Loucy (cell line): ENCODE data around the gene TMCO2.

Experiments used
- H2AFZ ChIP-seq: fragments of 200-600 bp; sonication (generic); 2 replicates; pipeline ENCODE4 v1.6.0; 2016; ENCODE audit warnings: antibody characterized with exemption, mild to moderate bottlenecking, low read length, moderate library complexity
- H3F3A ChIP-seq: fragments of 200-600 bp; 2 replicates; pipeline ENCODE4 v1.6.0; 2016; ENCODE audit warnings: antibody characterized with exemption, low read depth, mild to moderate bottlenecking
- H3K27me3 ChIP-seq: fragments of 200-600 bp; sonication (generic); 2 replicates; pipeline ENCODE4 v1.6.1; 2014; ENCODE audit warnings: low read length, mild to moderate bottlenecking; ENCODE audit not compliant: insufficient read depth, poor library complexity, severe bottlenecking
- H3K36me3 ChIP-seq: fragments of 200-600 bp; sonication (generic); 2 replicates; pipeline ENCODE4 v1.6.1; 2016; ENCODE audit warnings: low read length; ENCODE audit not compliant: insufficient read depth
- H3K4me1 ChIP-seq: fragments of 200-600 bp; sonication (generic); 2 replicates; pipeline ENCODE4 v1.5.1; 2014; ENCODE audit warnings: low read length, mild to moderate bottlenecking; ENCODE audit not compliant: insufficient read depth, poor library complexity, severe bottlenecking
- H3K4me2 ChIP-seq: fragments of 200-600 bp; sonication (generic); 2 replicates; pipeline ENCODE4 v1.6.0; 2014; ENCODE audit warnings: antibody characterized with exemption, low read length, low read depth, mild to moderate bottlenecking; ENCODE audit not compliant: poor library complexity, severe bottlenecking
- H3K4me3 ChIP-seq: fragments of 200-600 bp; sonication (generic); 2 replicates; pipeline ENCODE4 v1.5.1; 2014; ENCODE audit warnings: low read length, mild to moderate bottlenecking, mixed read lengths; ENCODE audit not compliant: poor library complexity, severe bottlenecking
- H3K79me2 ChIP-seq: fragments of 200-600 bp; sonication (generic); 2 replicates; pipeline ENCODE4 v1.6.1; 2014; ENCODE audit warnings: low read length; ENCODE audit not compliant: insufficient read depth
- H3K9ac ChIP-seq: fragments of 200-600 bp; sonication (generic); 2 replicates; pipeline ENCODE4 v1.6.0; 2014; ENCODE audit warnings: mild to moderate bottlenecking, low read depth, low read length, moderate library complexity; ENCODE audit not compliant: poor library complexity, severe bottlenecking
- H3K9me2 ChIP-seq: fragments of 200-600 bp; sonication (generic); replicated peaks from 2 replicates; pipeline ENCODE4 v1.6.1; 2016; ENCODE audit warnings: low read depth, low read length, mixed read lengths
- H3K9me3 ChIP-seq: fragments of 200-600 bp; sonication (generic); 2 replicates; pipeline ENCODE4 v1.6.1; 2014; ENCODE audit warnings: mild to moderate bottlenecking, antibody characterized with exemption, low read length, low read depth; ENCODE audit not compliant: insufficient read depth
- H4K20me1 ChIP-seq: fragments of 200-600 bp; sonication (generic); 2 replicates; pipeline ENCODE4 v1.6.0; 2014; ENCODE audit warnings: antibody characterized with exemption, low read length, mild to moderate bottlenecking; ENCODE audit not compliant: insufficient read depth, poor library complexity, severe bottlenecking
- CTCF ChIP-seq: fragments of 200-600 bp; sonication (generic); conservative IDR thresholded peaks from 2 replicates; pipeline ENCODE4 v1.5.1; 2014; ENCODE audit warnings: mild to moderate bottlenecking, antibody characterized with exemption, low read length
- EZH2phosphoT487 ChIP-seq: fragments of 200-600 bp; IDR thresholded peaks from 2 replicates; pipeline ENCODE4 v1.6.1; 2018; ENCODE audit warnings: antibody characterized with exemption, mild to moderate bottlenecking, moderate library complexity, borderline replicate concordance

TMCO2 gene

GRCh38 chr1:40247655-40248054, at the start of gene TMCO2:
Gene TMCO2 (plus strand): TSS chr1:40247937. CDS start chr1:40247994, 57 bp downstream.
- H2AFZ ChIP-seq, result no peak within 1 kb of the TSS
- H3K9ac ChIP-seq, result no peak within 1 kb of the TSS
- no peaks in the 10 kb centered on the region for H4K20me1 ChIP-seq
- H3K9me2 ChIP-seq, result no peaks in the 10 kb centered on the region
- H3F3A ChIP-seq, result no peaks in the 10 kb centered on the region
- no peaks in the 10 kb centered on the region for H3K9me3 ChIP-seq
- no peak within 1 kb of the TSS for H3K4me3 ChIP-seq
- H3K4me1 ChIP-seq, result peaks cover 4% of the 10 kb centered on the region
- H3K27me3 ChIP-seq, result no peaks in the 10 kb centered on the region
- no peaks in the 10 kb centered on the region for H3K36me3 ChIP-seq
- no peak within 1 kb of the TSS for H3K4me2 ChIP-seq
- TF ChIP-seq EZH2phosphoT487 (no peak), CTCF (no peak)
- H3K79me2 ChIP-seq, result no peaks in the 10 kb centered on the region

DNA sequence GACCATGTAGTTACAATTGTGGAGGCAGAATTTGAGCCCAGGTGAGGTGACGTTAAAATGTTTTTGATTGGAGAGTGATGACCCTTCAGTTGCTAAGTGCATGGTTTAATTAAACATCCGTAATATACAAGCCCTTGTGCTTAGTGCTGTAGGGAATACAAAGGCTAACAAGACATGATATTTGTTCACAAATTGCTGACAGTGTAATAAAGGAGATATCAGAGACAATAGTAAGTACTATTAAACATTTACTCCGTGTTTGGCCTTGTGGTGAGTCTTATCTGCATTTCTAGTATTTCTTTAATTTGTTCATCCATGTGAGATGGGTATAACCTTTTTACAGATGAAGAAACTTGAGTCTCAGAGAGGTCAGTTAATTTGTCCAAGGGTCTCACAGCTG, 48.6 kb upstream of the TMCO2 start:
- Histone ChIP-seq H3K36me3 (peaks cover 75% of the 10 kb centered on the region; the same call in 1 of the 2 replicates), H3K9me2 (no peaks in the 10 kb centered on the region), H4K20me1 (peaks cover 6% of the 10 kb centered on the region), H3K4me1 (no peaks in the 10 kb centered on the region), H3K79me2 (peaks cover 10% of the 10 kb centered on the region; the same call in 1 of the 2 replicates), H2AFZ (no peak overlapping the region), H3K4me2 (no peak overlapping the region), H3K4me3 (no peak overlapping the region), H3K27me3 (no peaks in the 10 kb centered on the region), H3K9me3 (no peaks in the 10 kb centered on the region), H3K9ac (no peak overlapping the region), H3F3A (no peaks in the 10 kb centered on the region)
- no peak for TF ChIP-seq EZH2phosphoT487
- TF ChIP-seq CTCF, result no peak

- peaks cover 16% of the 10 kb centered on the region; the same call in 1 of the 2 replicates for H3K79me2 ChIP-seq
- H3F3A ChIP-seq, result no peaks in the 10 kb centered on the region
- no peaks in the 10 kb centered on the region for H3K9me3 ChIP-seq
- H3K9ac ChIP-seq, result no peak overlapping the region
- TF ChIP-seq CTCF (no peak), EZH2phosphoT487 (no peak)
- no peak overlapping the region for H2AFZ ChIP-seq
- no peaks in the 10 kb centered on the region for H3K9me2 ChIP-seq
- H3K4me3 ChIP-seq, result no peak overlapping the region
- peaks cover 81% of the 10 kb centered on the region; the same call in 1 of the 2 replicates for H3K36me3 ChIP-seq
- H3K4me1 ChIP-seq, result no peaks in the 10 kb centered on the region
- H4K20me1 ChIP-seq, result no peaks in the 10 kb centered on the region
- no peaks in the 10 kb centered on the region for H3K27me3 ChIP-seq
- no peak overlapping the region for H3K4me2 ChIP-seq
Measured at GRCh38 chr1:40204856-40205255, 42.9 kb upstream of the TMCO2 start.
